Stimulated activated naive CD8-positive, alpha-beta T cell treated with anti-CD3 and anti-CD28 coated beads, Interleukin-15, Interleukin-2, amounts not matched to agents 100 ng/mL and 50 ng/mL, for 24 hours (primary cell): ENCODE data around the gene ATOH8.

ENCODE experiments used
- H3K27ac Mint-ChIP-seq: one replicate; pipeline ENCODE4 v1.8.0; 2021; ENCODE audit warnings: mild to moderate bottlenecking, mixed read lengths
- H3K27me3 Mint-ChIP-seq: one replicate; pipeline ENCODE4 v1.8.0; 2021; ENCODE audit warnings: mixed read lengths
- H3K36me3 Mint-ChIP-seq: one replicate; pipeline ENCODE4 v1.8.0; 2021; ENCODE audit warnings: low read depth, mixed read lengths
- H3K4me1 Mint-ChIP-seq: one replicate; pipeline ENCODE4 v1.8.0; 2021; ENCODE audit warnings: low read depth, mixed read lengths
- H3K4me3 Mint-ChIP-seq: one replicate; pipeline ENCODE4 v1.8.0; 2021; ENCODE audit warnings: mild to moderate bottlenecking, mixed read lengths
- H3K9me3 Mint-ChIP-seq: one replicate; pipeline ENCODE4 v1.8.0; 2021; ENCODE audit warnings: mixed read lengths

The ATOH8 gene

DNA sequence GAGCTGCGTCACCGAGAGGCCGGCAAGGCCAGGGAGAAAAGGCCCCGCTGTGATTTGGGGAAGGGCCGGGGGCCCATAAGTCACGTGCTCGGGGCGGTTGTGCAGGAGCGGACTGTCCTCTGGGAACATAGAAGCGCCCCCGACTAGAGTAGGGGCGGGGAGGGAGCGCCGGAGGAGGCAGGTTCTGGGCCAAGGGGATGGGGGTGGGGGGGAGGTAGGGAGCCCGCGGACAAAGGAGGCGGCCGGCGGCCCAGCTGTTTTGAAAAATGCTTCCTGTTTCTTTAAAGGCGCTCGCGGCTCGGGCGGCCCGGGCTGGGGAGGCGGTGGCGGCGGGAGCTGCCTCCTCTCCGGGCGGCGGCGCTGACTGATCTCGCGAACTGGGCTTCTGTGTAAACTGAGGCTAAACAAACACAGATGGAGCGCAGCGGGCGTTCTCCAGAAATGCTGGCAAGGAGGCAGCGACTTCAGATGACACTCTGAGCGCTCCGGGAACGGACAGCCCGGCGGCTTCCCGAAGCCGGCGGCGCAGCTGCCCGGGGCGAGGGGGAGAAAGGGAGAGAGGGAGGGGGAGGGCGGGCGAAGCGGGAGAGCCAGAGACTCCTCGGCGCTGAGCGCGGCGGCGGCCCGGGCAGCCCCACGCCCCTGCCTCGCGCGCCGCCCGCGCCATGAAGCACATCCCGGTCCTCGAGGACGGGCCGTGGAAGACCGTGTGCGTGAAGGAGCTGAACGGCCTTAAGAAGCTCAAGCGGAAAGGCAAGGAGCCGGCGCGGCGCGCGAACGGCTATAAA is at the start of gene ATOH8:
Gene ATOH8, plus strand, starts transcription at position 467 of the 788 bp plus-strand sequence. Its CDS starts 199 bp downstream, at position 666.
- no peak within 1 kb of the TSS for H3K27ac Mint-ChIP-seq
- H3K36me3 Mint-ChIP-seq = no peaks in the 10 kb centered on the region
- H3K9me3 Mint-ChIP-seq = no peaks in the 10 kb centered on the region
- H3K4me1 Mint-ChIP-seq = peaks cover 14% of the 10 kb centered on the region
- H3K4me3 Mint-ChIP-seq = peak within 1 kb of the TSS; percentile 77
- H3K27me3 Mint-ChIP-seq = peaks cover 63% of the 10 kb centered on the region

- peak overlapping the region; percentile 3 for H3K27ac Mint-ChIP-seq
- H3K27me3 Mint-ChIP-seq = peaks cover 7% of the 10 kb centered on the region
- H3K4me1 Mint-ChIP-seq = peaks cover 48% of the 10 kb centered on the region
- no peak overlapping the region for H3K4me3 Mint-ChIP-seq
- H3K36me3 Mint-ChIP-seq = no peaks in the 10 kb centered on the region
- H3K9me3 Mint-ChIP-seq = no peaks in the 10 kb centered on the region
These were observed 49.8 kb upstream of the ATOH8 start for GRCh38 chr2:85704038-85704437.

DNA sequence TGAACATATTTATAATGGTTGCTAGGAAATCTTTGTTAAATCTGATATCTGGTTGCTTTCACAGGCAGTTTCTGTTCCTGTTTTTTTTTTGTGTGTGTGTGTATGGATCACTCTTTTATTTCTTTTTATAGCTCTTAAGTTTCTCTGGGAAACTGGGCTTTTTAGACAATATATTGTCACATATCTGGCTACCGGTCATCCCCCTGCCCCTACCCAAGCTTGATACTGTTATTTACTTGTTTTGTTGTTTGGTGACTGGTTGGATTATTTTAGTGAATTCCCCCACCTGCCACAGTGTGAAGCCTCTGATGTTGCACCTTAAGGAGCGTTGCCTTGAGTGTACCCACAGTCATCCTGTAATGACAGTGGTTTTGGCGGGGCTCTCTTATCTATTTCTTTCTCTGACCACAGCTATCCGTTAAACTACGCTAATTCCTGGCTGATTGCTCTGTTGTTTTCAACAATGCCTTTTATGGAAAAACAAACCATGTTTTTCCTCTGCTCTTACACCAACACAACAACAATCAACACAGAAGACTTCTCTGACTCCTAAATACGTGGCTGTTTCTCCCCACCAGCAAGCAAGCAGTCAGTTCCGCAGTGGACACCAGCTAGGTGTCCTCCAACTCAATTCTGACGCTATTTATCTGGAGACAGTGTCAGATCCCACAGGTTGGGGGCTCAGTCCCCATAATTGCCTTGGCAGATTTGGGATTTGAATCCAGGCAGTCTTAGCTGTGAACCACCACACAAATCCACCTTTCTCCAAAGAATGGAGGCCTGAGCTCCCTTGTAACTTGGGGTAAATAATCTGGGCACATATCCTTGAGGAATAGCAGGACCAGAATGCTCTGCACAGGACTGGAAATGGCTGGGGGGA is 48.8 kb upstream of the ATOH8 start:
- Mint-ChIP-seq H3K4me1 (peaks cover 48% of the 10 kb centered on the region), H3K4me3 (no peak overlapping the region), H3K27ac (peak overlapping the region; percentile 10), H3K9me3 (no peaks in the 10 kb centered on the region), H3K27me3 (peaks cover 7% of the 10 kb centered on the region), H3K36me3 (no peaks in the 10 kb centered on the region)

GRCh38 chr2:85705680-85706039 is 48.1 kb upstream of the ATOH8 start:
- Mint-ChIP-seq H3K27ac (peak overlapping the region; percentile 10), H3K9me3 (no peaks in the 10 kb centered on the region), H3K36me3 (no peaks in the 10 kb centered on the region), H3K4me3 (no peak overlapping the region), H3K4me1 (peaks cover 48% of the 10 kb centered on the region), H3K27me3 (peaks cover 7% of the 10 kb centered on the region)

GRCh38 chr2:85706063-85706462 is 47.7 kb upstream of the ATOH8 start:
- Mint-ChIP-seq H3K36me3 (no peaks in the 10 kb centered on the region), H3K4me3 (no peak overlapping the region), H3K27ac (no peak overlapping the region), H3K4me1 (peaks cover 48% of the 10 kb centered on the region), H3K27me3 (peaks cover 7% of the 10 kb centered on the region), H3K9me3 (no peaks in the 10 kb centered on the region)

DNA sequence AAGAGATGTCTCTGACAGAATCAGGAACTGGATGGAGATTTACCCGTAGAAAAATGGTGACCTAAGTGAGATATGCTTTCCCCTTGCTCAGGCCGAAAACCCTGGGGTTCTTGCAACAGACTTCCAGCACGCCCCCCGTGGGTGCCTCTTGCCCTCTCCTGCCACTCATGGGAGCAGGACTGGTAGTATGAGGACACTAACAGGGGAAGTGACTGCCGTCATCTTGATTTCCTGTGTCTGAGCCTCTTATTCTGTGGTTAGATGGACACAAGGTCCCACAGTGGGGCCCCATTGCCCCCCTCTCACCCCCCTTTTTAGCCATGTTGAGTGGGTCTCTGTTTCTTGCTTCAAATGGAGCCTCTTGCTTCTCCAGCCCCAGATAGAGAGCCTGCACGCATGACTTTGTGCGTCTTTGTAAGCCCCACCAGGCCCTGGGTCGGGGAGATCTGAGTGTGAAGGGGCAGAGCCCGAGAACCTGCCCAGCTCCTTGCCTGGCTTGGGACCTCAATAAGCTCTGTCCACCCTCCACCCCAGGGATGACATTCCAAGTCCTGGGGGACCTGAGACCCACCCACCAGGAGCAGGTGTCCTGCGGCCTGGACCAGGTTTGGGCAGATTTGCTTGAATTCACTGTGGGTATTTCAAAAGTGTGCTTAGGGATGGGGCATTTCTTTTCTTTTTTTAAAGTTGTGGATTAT is 47.0 kb upstream of the ATOH8 start:
- no peaks in the 10 kb centered on the region for H3K36me3 Mint-ChIP-seq
- H3K9me3 Mint-ChIP-seq = no peaks in the 10 kb centered on the region
- no peak overlapping the region for H3K4me3 Mint-ChIP-seq
- H3K27ac Mint-ChIP-seq = no peak overlapping the region
- H3K27me3 Mint-ChIP-seq = peaks cover 7% of the 10 kb centered on the region
- H3K4me1 Mint-ChIP-seq = peaks cover 46% of the 10 kb centered on the region

- peaks cover 40% of the 10 kb centered on the region for H3K4me1 Mint-ChIP-seq
- peaks cover 7% of the 10 kb centered on the region for H3K27me3 Mint-ChIP-seq
- H3K9me3 Mint-ChIP-seq = no peaks in the 10 kb centered on the region
- H3K27ac Mint-ChIP-seq = no peak overlapping the region
- H3K36me3 Mint-ChIP-seq = no peaks in the 10 kb centered on the region
- no peak overlapping the region for H3K4me3 Mint-ChIP-seq
These were observed 46.5 kb upstream of the ATOH8 start for GRCh38 chr2:85707304-85707703.

- peaks cover 27% of the 10 kb centered on the region for H3K4me1 Mint-ChIP-seq
- no peaks in the 10 kb centered on the region for H3K9me3 Mint-ChIP-seq
- no peak overlapping the region for H3K27ac Mint-ChIP-seq
- H3K4me3 Mint-ChIP-seq = no peak overlapping the region
- peaks cover 7% of the 10 kb centered on the region for H3K27me3 Mint-ChIP-seq
- H3K36me3 Mint-ChIP-seq = no peaks in the 10 kb centered on the region
These were observed 45.1 kb upstream of the ATOH8 start for GRCh38 chr2:85708641-85709040.

GRCh38 chr2:85709401-85709811 is 44.4 kb upstream of the ATOH8 start:
- Mint-ChIP-seq H3K27ac (no peak overlapping the region), H3K27me3 (peaks cover 7% of the 10 kb centered on the region), H3K36me3 (no peaks in the 10 kb centered on the region), H3K4me3 (no peak overlapping the region), H3K9me3 (no peaks in the 10 kb centered on the region), H3K4me1 (peaks cover 23% of the 10 kb centered on the region)

- no peak overlapping the region for H3K4me3 Mint-ChIP-seq
- no peaks in the 10 kb centered on the region for H3K36me3 Mint-ChIP-seq
- H3K27me3 Mint-ChIP-seq = peaks cover 7% of the 10 kb centered on the region
- H3K9me3 Mint-ChIP-seq = no peaks in the 10 kb centered on the region
- peaks cover 9% of the 10 kb centered on the region for H3K4me1 Mint-ChIP-seq
- no peak overlapping the region for H3K27ac Mint-ChIP-seq
These were observed 42.9 kb upstream of the ATOH8 start for GRCh38 chr2:85710687-85711577.

GRCh38 chr2:85711578-85712060 is 42.2 kb upstream of the ATOH8 start:
- peaks cover 4% of the 10 kb centered on the region for H3K4me1 Mint-ChIP-seq

GRCh38 chr2:85712336-85712735 is 41.5 kb upstream of the ATOH8 start:
- H3K9me3 Mint-ChIP-seq = no peaks in the 10 kb centered on the region
- H3K27ac Mint-ChIP-seq = no peak overlapping the region
- H3K4me1 Mint-ChIP-seq = no peaks in the 10 kb centered on the region
- no peaks in the 10 kb centered on the region for H3K36me3 Mint-ChIP-seq
- no peak overlapping the region for H3K4me3 Mint-ChIP-seq
- H3K27me3 Mint-ChIP-seq = peaks cover 7% of the 10 kb centered on the region

More at GRCh38 chr2:85711578-85712060, 42.2 kb upstream of the ATOH8 start:
- H3K27me3 Mint-ChIP-seq = peaks cover 7% of the 10 kb centered on the region
- H3K36me3 Mint-ChIP-seq = no peaks in the 10 kb centered on the region
- no peaks in the 10 kb centered on the region for H3K9me3 Mint-ChIP-seq
- no peak overlapping the region for H3K4me3 Mint-ChIP-seq
- H3K27ac Mint-ChIP-seq = no peak overlapping the region

GRCh38 chr2:85712849-85713612 is 40.8 kb upstream of the ATOH8 start:
- Mint-ChIP-seq H3K27ac (no peak overlapping the region), H3K27me3 (peaks cover 5% of the 10 kb centered on the region), H3K9me3 (no peaks in the 10 kb centered on the region), H3K36me3 (no peaks in the 10 kb centered on the region), H3K4me1 (no peaks in the 10 kb centered on the region), H3K4me3 (no peak overlapping the region)
